RPMI8226 (cell line): ENCODE measurements around the gene CYREN.
"Not testable (repeated sequence)": the region's sequence is repeated elsewhere in the genome, so short reads cannot be mapped to it uniquely, and the experiment has no call there.

Experiments
- DNase-seq: peaks from one replicate; pipeline ENCODE4 v3.0.0-alpha.2; 2015

The CYREN gene

GRCh38 chr7:135158141-135158655, 12.3 kb downstream of the CYREN start:
- DNase-seq, result no peak

GRCh38 chr7:135156290-135156689, 14.2 kb downstream of the CYREN start:
- DNase-seq, result no peak

GRCh38 chr7:135154734-135155133, 15.8 kb downstream of the CYREN start:
- DNase-seq, result no peak

- DNase-seq, result no peak
Observed at GRCh38 chr7:135152442-135152841, 18.1 kb downstream of the CYREN start.

- DNase-seq, result no peak
Observed at GRCh38 chr7:135151533-135151932, 19.0 kb downstream of the CYREN start.

GRCh38 chr7:135151132-135151531, 19.4 kb downstream of the CYREN start:
- DNase-seq, result no peak

GRCh38 chr7:135150072-135150782, 20.3 kb downstream of the CYREN start:
- DNase-seq, result no peak

- DNase-seq, result peak; percentile 88
Observed at GRCh38 chr7:135147899-135148721, 22.4 kb downstream of the CYREN start, which contains the start of gene TMEM140. Gene TMEM140 (plus strand): TSS chr7:135148072. CDS start chr7:135164442, 16,370 bp downstream.

GRCh38 chr7:135147341-135147898, 23.1 kb downstream of the CYREN start:
- peak; percentile 61 for DNase-seq

- no peak for DNase-seq
Observed at GRCh38 chr7:135143885-135144668, 26.4 kb downstream of the CYREN start.

- DNase-seq, result no peak
Observed at GRCh38 chr7:135129579-135129978, 40.9 kb downstream of the CYREN start.

GRCh38 chr7:135128931-135129330, 41.6 kb downstream of the CYREN start:
- no peak for DNase-seq

- DNase-seq, result not testable (repeated sequence)
Observed at GRCh38 chr7:135124631-135125030, 45.9 kb downstream of the CYREN start.

- no peak for DNase-seq
Observed at GRCh38 chr7:135121868-135122267, 48.6 kb downstream of the CYREN start.

- no peak for DNase-seq
Observed at GRCh38 chr7:135117096-135117495, 53.4 kb downstream of the CYREN start.
